HepG2 (cell line): ENCODE results near the gene RFX7. TPM values are rescaled to one million over a fixed set of nuclear protein-coding genes. Genes with fewer than 3 reads are reported as not detected.
A peak's percentile ranks its signal among the peaks of the same experiment; 100 is the strongest.

Experiments used
- AHDC1 ChIP-seq: sonication (generic); formaldehyde crosslinking; IDR thresholded peaks from 2 replicates; pipeline ENCODE4 v1.5.1; 2020; ENCODE audit warnings: mild to moderate bottlenecking, missing genetic modification reagents, borderline replicate concordance
- ARID3A ChIP-seq: IDR thresholded peaks from 2 replicates; pipeline ENCODE4 v1.6.1; 2012; ENCODE audit warnings: low read depth, low read length, improper control_type of control experiment
- FOXJ3 ChIP-seq: sonication (generic); formaldehyde crosslinking; IDR thresholded peaks from 2 replicates; pipeline ENCODE4 v1.4.0; 2020; ENCODE audit warnings: missing genetic modification reagents, mild to moderate bottlenecking, borderline replicate concordance
- HDAC2 ChIP-seq: sonication (generic); formaldehyde crosslinking; IDR thresholded peaks from 2 replicates; pipeline ENCODE4 v1.4.0; 2020; ENCODE audit warnings: missing genetic modification reagents
- MTA1 ChIP-seq: sonication (generic); formaldehyde crosslinking; IDR thresholded peaks from 2 replicates; pipeline ENCODE4 v1.4.0; 2020; ENCODE audit warnings: missing genetic modification reagents, mild to moderate bottlenecking, borderline replicate concordance
- MTA3 ChIP-seq: sonication (generic); formaldehyde crosslinking; IDR thresholded peaks from 2 replicates; pipeline ENCODE4 v1.4.0; 2020; ENCODE audit warnings: missing genetic modification reagents
- PRDM15 ChIP-seq: sonication (generic); formaldehyde crosslinking; IDR thresholded peaks from 2 replicates; pipeline ENCODE4 v1.4.0; 2020; ENCODE audit warnings: missing genetic modification reagents
- TIGD3 ChIP-seq: sonication (generic); formaldehyde crosslinking; IDR thresholded peaks from 2 replicates; pipeline ENCODE4 v1.5.1; 2020; ENCODE audit warnings: mild to moderate bottlenecking, missing genetic modification reagents, borderline replicate concordance
- ZMYM2 ChIP-seq: sonication (generic); formaldehyde crosslinking; IDR thresholded peaks from 2 replicates; pipeline ENCODE4 v1.8.0; 2022; ENCODE audit warnings: mild to moderate bottlenecking, missing genetic modification reagents
- ZNF670 ChIP-seq: sonication (generic); formaldehyde crosslinking; IDR thresholded peaks from 2 replicates; pipeline ENCODE4 v1.8.0; 2022; ENCODE audit warnings: mild to moderate bottlenecking, missing genetic modification reagents, borderline replicate concordance
- ZUFSP ChIP-seq: sonication (generic); formaldehyde crosslinking; IDR thresholded peaks from 2 replicates; pipeline ENCODE4 v1.9.0; 2021; ENCODE audit warnings: missing genetic modification reagents, mild to moderate bottlenecking, borderline replicate concordance
- polyA plus RNA-seq, 8 experiments: library from polyadenylated mRNA; depleted of rRNA in 3 of 8; stranded (reverse) in 7 of 8; unstranded in 1 of 8; fragments of >200 nt; fragmentation: Illumina TruSeq in 4 of 8; extraction: Trizol in 4 of 8; gene quantifications; 2 replicates each; pipeline versions ENCODE4 v1.2.1 to v1.2.3, GENCODE V29; 2011 to 2016; ENCODE audit warnings: low read depth in 4 of 8, missing spikeins in 1 of 8, mixed read lengths in 1 of 8; ENCODE audit not compliant: insufficient read depth in 1 of 8
- total RNA-seq, 5 experiments: library from RNA; depleted of rRNA; stranded (reverse); fragments of >200 nt; fragmentation: Illumina TruSeq; extraction: Trizol; gene quantifications; 2 replicates each; pipeline ENCODE4 v1.2.3, GENCODE V29; 2016; ENCODE audit warnings: low read depth in 1 of 5

RFX7 gene
- total and polyA plus RNA-seq, 2 of the 13 experiments (the other 11 are each of a cell fraction or from before 2014, with no cell fraction given), result 8.5 to 10.4 TPM

- TF ChIP-seq PRDM15 (CRISPR knock-in tag) (no peak), ARID3A (peak; percentile 80; the same call in 1 of the 2 replicates), AHDC1 (CRISPR knock-in tag) (no peak), TIGD3 (CRISPR knock-in tag) (no peak), MTA3 (CRISPR knock-in tag) (no peak), ZMYM2 (CRISPR knock-in tag) (no peak), ZNF670 (no peak), ZUFSP (CRISPR knock-in tag) (no peak), MTA1 (no peak; the same call in 1 of the 2 replicates), HDAC2 (CRISPR knock-in tag) (peak; percentile 50; the same call in 1 of the 2 replicates), FOXJ3 (CRISPR knock-in tag) (0 out of 2 replicates have a peak, but pooled peaks have one; percentile 41)
Measured at GRCh38 chr15:56245871-56246814, 2.5 kb upstream of the RFX7 start (continued).
